IMR-90 (cell line): ENCODE results near the gene CDX1. TPM values are rescaled to one million over a fixed set of nuclear protein-coding genes. Genes with fewer than 3 reads are reported as not detected.

ENCODE experiments used
- ATAC-seq: fragments of 200-7000 bp; cut with Tn5 transposase; 2 replicates; pipeline ENCODE4 v1.9.1; 2020; ENCODE audit warnings: low read depth, mild to moderate bottlenecking, moderate library complexity
- BruUV-seq: library from RNA; stranded (reverse); fragments of 400-500 nt; replicated peaks from 2 replicates; lab custom pipeline; 2021; lab: Mats Ljungman, UMichigan
- CTCF ChIA-PET: fragments of 300-600 bp; formaldehyde crosslinking; extraction: SDS; loops from one replicate; lab custom pipeline; 2021; ENCODE audit warnings: antibody characterized with exemption; lab: Yijun Ruan, JAX
- POLR2A ChIA-PET: fragments of 300-600 bp; sonication (Branson Sonifier 250); formaldehyde crosslinking; loops from one replicate; lab custom pipeline; 2022; ENCODE audit warnings: antibody characterized with exemption; ENCODE audit not compliant: unreplicated experiment; lab: Charles Lee
- DNase-seq: peaks from one replicate; pipeline ENCODE4 v3.0.0; 2013
- H2AFZ ChIP-seq: replicated peaks from 2 replicates; pipeline ENCODE3; 2013; ENCODE audit warnings: low read length, mild to moderate bottlenecking; ENCODE audit not compliant: poor library complexity
- H2AK5ac ChIP-seq: 2 replicates; pipeline ENCODE4 v1.6.1; 2013; ENCODE audit warnings: low read depth, low read length, inconsistent platforms
- H2AK9ac ChIP-seq: replicated peaks from 2 replicates; pipeline ENCODE3; 2013; ENCODE audit warnings: mild to moderate bottlenecking, low read depth, low read length, moderate library complexity; ENCODE audit not compliant: poor library complexity
- H2BK120ac ChIP-seq: 2 replicates; pipeline ENCODE4 v1.6.1; 2013; ENCODE audit warnings: low read depth, low read length, inconsistent platforms
- H2BK15ac ChIP-seq: 3 replicates; pipeline ENCODE4 v1.6.1; 2013; ENCODE audit warnings: low read depth, low read length, inconsistent platforms
- H2BK20ac ChIP-seq: 2 replicates; pipeline ENCODE4 v1.6.1; 2013; ENCODE audit warnings: low read depth, mild to moderate bottlenecking, inconsistent platforms, low read length, moderate library complexity
- H2BK5ac ChIP-seq: 2 replicates; pipeline ENCODE4 v1.6.1; 2013; ENCODE audit warnings: mild to moderate bottlenecking, low read depth, low read length, inconsistent platforms; ENCODE audit not compliant: poor library complexity, severe bottlenecking
- H3K14ac ChIP-seq: replicated peaks from 2 replicates; pipeline ENCODE4 v1.6.1; 2013; ENCODE audit warnings: low read depth, low read length, inconsistent platforms
- H3K18ac ChIP-seq: 2 replicates; pipeline ENCODE4 v1.6.1; 2013; ENCODE audit warnings: low read depth, low read length, control low read depth
- H3K23ac ChIP-seq: 2 replicates; pipeline ENCODE4 v1.6.1; 2013; ENCODE audit warnings: low read depth, low read length, inconsistent platforms
- H3K27ac ChIP-seq: 2 replicates; pipeline ENCODE4 v1.5.1; 2013; ENCODE audit warnings: mild to moderate bottlenecking, control low read depth, low read length; ENCODE audit not compliant: insufficient read depth
- H3K27me3 ChIP-seq: 2 replicates; pipeline ENCODE4 v1.6.1; 2013; ENCODE audit warnings: low read length; ENCODE audit not compliant: control insufficient read depth, insufficient read depth
- H3K36me3 ChIP-seq: 2 replicates; pipeline ENCODE4 v1.6.1; 2013; ENCODE audit warnings: low read length, mixed read lengths; ENCODE audit not compliant: control insufficient read depth, insufficient read depth
- H3K4ac ChIP-seq: 2 replicates; pipeline ENCODE4 v1.6.1; 2013; ENCODE audit warnings: low read depth, low read length, inconsistent platforms
- H3K4me1 ChIP-seq: 2 replicates; pipeline ENCODE4 v1.6.1; 2013; ENCODE audit warnings: low read length, mixed read lengths; ENCODE audit not compliant: control insufficient read depth, insufficient read depth
- H3K4me2 ChIP-seq: 2 replicates; pipeline ENCODE4 v1.6.1; 2013; ENCODE audit warnings: low read depth, mild to moderate bottlenecking, control low read depth, low read length, moderate library complexity
- H3K4me3 ChIP-seq: 2 replicates; pipeline ENCODE4 v1.5.1; 2013; ENCODE audit warnings: low read depth, mild to moderate bottlenecking, control low read depth, low read length, moderate library complexity; ENCODE audit not compliant: insufficient read depth
- H3K56ac ChIP-seq: 2 replicates; pipeline ENCODE4 v1.6.1; 2013; ENCODE audit warnings: low read length, inconsistent platforms; ENCODE audit not compliant: insufficient read depth; ENCODE audit errors: extremely low read depth
- H3K79me1 ChIP-seq, 2 experiments: 2 replicates each; pipeline ENCODE4 v1.6.1; 2013; ENCODE audit warnings: low read length in 2 of 2, inconsistent platforms in 1 of 2, low read depth in 1 of 2
- H3K9ac ChIP-seq: 2 replicates; pipeline ENCODE4 v1.6.1; 2013; ENCODE audit warnings: low read depth, low read length, control low read depth
- H3K9me1 ChIP-seq: 2 replicates; pipeline ENCODE4 v1.6.1; 2013; ENCODE audit warnings: low read length, inconsistent platforms; ENCODE audit not compliant: insufficient read depth
- H3K9me3 ChIP-seq: 2 replicates; pipeline ENCODE4 v1.6.1; 2013; ENCODE audit warnings: low read length; ENCODE audit not compliant: control insufficient read depth, insufficient read depth
- H4K20me1 ChIP-seq: 2 replicates; pipeline ENCODE4 v1.6.1; 2013; ENCODE audit warnings: low read length, inconsistent platforms; ENCODE audit not compliant: insufficient read depth
- H4K5ac ChIP-seq: 2 replicates; pipeline ENCODE4 v1.6.1; 2013; ENCODE audit warnings: mild to moderate bottlenecking, low read depth, low read length, control low read depth
- H4K8ac ChIP-seq, 2 experiments: 2 replicates each; pipeline ENCODE4 v1.6.1; 2013; ENCODE audit warnings: low read depth in 2 of 2, low read length in 2 of 2, control low read depth in 1 of 2, inconsistent platforms in 1 of 2
- H4K91ac ChIP-seq: 2 replicates; pipeline ENCODE4 v1.6.1; 2013; ENCODE audit warnings: low read depth, low read length, inconsistent platforms; ENCODE audit not compliant: insufficient read depth
- CEBPB ChIP-seq: IDR thresholded peaks from 2 replicates; pipeline ENCODE4 v1.6.1; 2012; ENCODE audit warnings: low read depth, low read length, improper control_type of control experiment
- ELK1 ChIP-seq: fragments of 150-350 bp; IDR thresholded peaks from 2 replicates; pipeline ENCODE4 v1.6.1; 2016; ENCODE audit warnings: low read depth, mild to moderate bottlenecking, low read length, moderate library complexity, borderline replicate concordance
- MXI1 ChIP-seq: IDR thresholded peaks from 2 replicates; pipeline ENCODE4 v1.6.1; 2012; ENCODE audit warnings: low read depth, mild to moderate bottlenecking, low read length, moderate library complexity, borderline replicate concordance
- POLR2A ChIP-seq: IDR thresholded peaks from 2 replicates; pipeline ENCODE4 v1.6.1; 2012; ENCODE audit warnings: mild to moderate bottlenecking, low read depth, low read length
- RAD21 ChIP-seq: IDR thresholded peaks from 2 replicates; pipeline ENCODE4 v1.6.1; 2012; ENCODE audit warnings: low read length, improper control_type of control experiment
- SMC3 ChIP-seq: fragments of 150-350 bp; IDR thresholded peaks from 2 replicates; pipeline ENCODE4 v1.6.1; 2016; ENCODE audit warnings: low read depth, mild to moderate bottlenecking, antibody characterized with exemption, low read length, moderate library complexity
- WGBS, 2 experiments: methylation state at CpG; one replicate each; pipeline versions ENCODE4 v1.1.5 to v1.1.7; 2013; ENCODE audit warnings: missing lambda C conversion rate in 2 of 2; ENCODE audit not compliant: insufficient read length in 1 of 2; ENCODE audit errors: extremely low coverage in 2 of 2; 5-methylcytosine and 5-hydroxymethylcytosine counted together
- dilution Hi-C: fragments of 300-500 bp; cut with HindIII; formaldehyde crosslinking; loops from one replicate; pipeline ENCODE4 v1.14.3; 2018; ENCODE audit warnings: low sequenced_read_pairs; ENCODE audit not compliant: unreplicated experiment
- in situ Hi-C: fragments of 300-500 bp; cut with MboI; formaldehyde crosslinking; loops from 3 replicates; pipeline ENCODE4 v1.14.3; 2019; ENCODE audit warnings: low sequenced_read_pairs, inconsistent platforms, mixed read lengths
- intact Hi-C: fragments of 100-400 bp; cut with micrococcal nuclease; formaldehyde crosslinking; loops from 2 replicates; pipeline ENCODE4 v1.10.0; 2022
- polyA plus RNA-seq, 3 experiments: library from polyadenylated mRNA; depleted of rRNA; stranded (reverse); fragments of >200 nt; gene quantifications; 2 replicates each; pipeline ENCODE4 v1.2.3, GENCODE V29; 2012; ENCODE audit warnings: low replicate concordance in 1 of 3
- total RNA-seq: library from RNA; depleted of rRNA; stranded (reverse); fragments of >200 nt; gene quantifications from 2 replicates; pipeline ENCODE4 v1.2.3, GENCODE V29; 2012
- TF ChIP-seq, protein P1 (sequence below): fragments of 150-350 bp; IDR thresholded peaks from 2 replicates; pipeline ENCODE4 v1.6.1; 2017; ENCODE audit warnings: mild to moderate bottlenecking, antibody characterized with exemption, low read length, low read depth

Gene CDX1
- total and polyA plus RNA-seq, 2 of the 4 experiments (the other 2 are of a cell fraction) = 0.18 to 0.24 TPM

DNA sequence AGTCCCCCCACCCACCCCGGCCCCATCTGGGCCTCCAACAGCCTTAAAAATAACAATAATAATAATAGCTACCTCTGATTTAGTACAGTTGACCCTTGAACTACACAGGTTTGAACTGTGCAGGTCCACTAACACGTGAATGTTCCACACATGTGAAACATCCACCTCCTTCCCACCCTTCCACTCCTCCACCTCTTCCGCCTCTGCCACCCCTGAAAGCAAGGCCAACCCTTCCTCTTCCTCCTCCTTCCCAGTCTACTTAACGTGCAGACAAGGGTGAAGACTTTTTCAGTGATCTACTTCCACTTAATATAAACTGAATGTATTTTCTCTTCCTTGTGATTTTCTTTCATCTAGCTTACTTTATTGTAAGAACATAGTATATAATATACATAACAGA, 21.7 kb upstream of the CDX1 start:
- Histone ChIP-seq H2AK5ac (peak overlapping the region; percentile 99), H3K79me1 (peaks cover 16 to 80% of the 10 kb centered on the region in 2 experiments), H3K27me3 (no peaks in the 10 kb centered on the region), H4K91ac (peak overlapping the region; percentile 99), H3K9ac (peak overlapping the region; percentile 75), H3K4me2 (peak overlapping the region; percentile 59), H4K5ac (peak overlapping the region; percentile 91), H4K8ac (peak overlapping the region; percentile 98 to 100), H3K4ac (peak overlapping the region; percentile 100), H3K18ac (peak overlapping the region; percentile 96), H3K56ac (peak overlapping the region; percentile 71), H2AK9ac (peak overlapping the region; percentile 8), H2BK15ac (peak overlapping the region; percentile 64; the same call in 1 of the 3 replicates), H2AFZ (no peak overlapping the region), H3K14ac (peak overlapping the region; percentile 98), H2BK5ac (peak overlapping the region; percentile 98), H2BK120ac (peak overlapping the region; percentile 100), H3K4me1 (peaks cover 61% of the 10 kb centered on the region), H3K9me3 (no peaks in the 10 kb centered on the region), H3K4me3 (no peak overlapping the region), H3K23ac (peak overlapping the region; percentile 83), H3K36me3 (peaks cover 31% of the 10 kb centered on the region), H3K27ac (peak overlapping the region; percentile 98), H2BK20ac (peak overlapping the region; percentile 67), H4K20me1 (peaks cover 20% of the 10 kb centered on the region; the same call in 1 of the 2 replicates), H3K9me1 (peaks cover 35% of the 10 kb centered on the region)
- in situ Hi-C loops = no loop called here
- CTCF ChIA-PET = interaction anchor here (0.8 to 1.4 kb wide), 2 partner anchors 17 to 23 kb away, joined by 3 read pairs; no protein-coding TSS in a partner anchor
- BruUV-seq = no TSS peak
- DNase-seq (peak; percentile 21), ATAC-seq (no peak)
- TF ChIP-seq RAD21 = no peak
- no peak for TF ChIP-seq SMC3
- TF ChIP-seq ELK1 = no peak
- TF ChIP-seq, protein P1, sequence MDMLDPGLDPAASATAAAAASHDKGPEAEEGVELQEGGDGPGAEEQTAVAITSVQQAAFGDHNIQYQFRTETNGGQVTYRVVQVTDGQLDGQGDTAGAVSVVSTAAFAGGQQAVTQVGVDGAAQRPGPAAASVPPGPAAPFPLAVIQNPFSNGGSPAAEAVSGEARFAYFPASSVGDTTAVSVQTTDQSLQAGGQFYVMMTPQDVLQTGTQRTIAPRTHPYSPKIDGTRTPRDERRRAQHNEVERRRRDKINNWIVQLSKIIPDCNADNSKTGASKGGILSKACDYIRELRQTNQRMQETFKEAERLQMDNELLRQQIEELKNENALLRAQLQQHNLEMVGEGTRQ = no peak
- TF ChIP-seq CEBPB = no peak
- peak; percentile 25; the same call in 1 of the 2 replicates for TF ChIP-seq POLR2A
- no peak for TF ChIP-seq MXI1
- intact Hi-C loops = no loop called here
- dilution Hi-C loops = no loop called here
- POLR2A ChIA-PET = interaction anchor here (0.9 kb wide), 1 partner anchor 11 kb away, joined by 10 read pairs; the partner anchor contains the start of gene PDGFRB
- 14% methylated on average over 1 of the region's 4 CpGs; no CpG with 5 or more reads in 1 of the 2 experiments for WGBS, 2 experiments
